GM12892 (cell line): ENCODE measurements around the gene S1PR1.
A peak's percentile ranks its signal among the peaks of the same experiment; 100 is the strongest.

Source experiments
- POLR2A ChIP-seq: IDR thresholded peaks from 2 replicates; pipeline ENCODE4 v1.6.1; 2011; ENCODE audit warnings: low read depth, low read length, control low read depth
- POLR2AphosphoS5 ChIP-seq: IDR thresholded peaks from 2 replicates; pipeline ENCODE4 v1.6.1; 2011; ENCODE audit warnings: low read depth, low read length, control low read depth

DNA sequence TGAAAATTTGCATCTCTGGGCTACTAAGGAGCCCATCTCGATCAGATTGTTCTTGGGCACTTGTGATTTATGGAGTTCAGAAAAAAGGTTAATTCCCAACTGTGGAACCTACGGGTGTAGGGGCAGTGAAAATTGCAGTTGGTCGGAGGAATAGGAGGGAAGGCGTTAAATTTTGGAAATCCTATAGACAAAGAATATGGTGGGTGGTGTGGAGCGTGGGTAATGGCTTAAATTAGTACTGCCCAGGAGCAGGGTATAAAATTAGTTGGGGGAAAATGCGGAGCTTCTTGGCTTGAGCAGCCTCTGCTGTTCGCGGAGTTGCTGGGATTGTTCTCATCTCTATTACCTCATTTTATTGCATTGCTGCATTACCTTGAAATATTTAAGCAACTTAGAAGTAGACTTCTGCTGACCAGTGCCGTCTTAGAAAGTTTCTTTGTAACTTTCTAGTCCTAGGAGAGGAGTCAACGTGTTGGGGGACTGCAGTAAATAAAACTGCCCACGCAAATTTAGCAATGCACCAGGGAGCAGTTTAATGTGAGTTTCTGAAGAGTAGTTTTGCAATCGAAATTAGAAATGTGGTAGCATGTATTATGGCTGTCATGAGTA, 514 bp downstream of the S1PR1 start:
- TF ChIP-seq POLR2A, result no peak
- TF ChIP-seq POLR2AphosphoS5, result peak; percentile 32; the same call in 1 of the 2 replicates
